ENCODE data around the gene FBXO42. TPM values are rescaled to one million over a fixed set of nuclear protein-coding genes. Genes with fewer than 3 reads are reported as not detected.

FBXO42 gene
- total and polyA plus RNA-seq, 2 of the 4 experiments (the other 2 are of a cell fraction) = 12.0 to 18.8 TPM

DNA sequence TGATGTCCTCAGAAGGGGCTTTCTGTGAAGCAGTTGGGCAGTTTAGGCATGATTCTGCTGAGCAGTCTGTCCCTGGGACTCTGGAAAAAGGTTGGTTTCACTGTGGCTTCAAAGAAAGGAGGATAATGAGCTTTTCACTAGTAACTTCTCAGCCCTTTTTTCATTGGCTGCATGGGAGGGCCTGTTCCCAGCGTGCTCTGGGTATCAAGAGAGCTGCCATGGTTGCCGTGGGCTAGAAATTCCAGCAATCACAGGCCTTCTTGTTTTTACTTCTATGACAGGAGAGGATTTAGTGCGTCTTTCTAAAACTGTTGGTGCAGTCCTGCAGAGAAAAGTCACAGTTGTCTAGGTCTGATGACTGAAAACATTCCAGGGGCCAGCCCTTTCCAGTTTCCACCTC lies 22.0 kb upstream of the FBXO42 start:
- H3K23ac ChIP-seq (ENCODE audit: low read depth, low read length) = peak overlapping the region; percentile 97
- H4K5ac ChIP-seq (ENCODE audit: low read depth, low read length) = peak overlapping the region; percentile 87
- intact Hi-C loops (cut with micrococcal nuclease) = no loop called here
- in situ Hi-C loops (cut with MboI; ENCODE audit: low sequenced_read_pairs) = no loop called here
- peak overlapping the region; percentile 87 for H2BK5ac ChIP-seq (ENCODE audit: low read depth, low read length, poor library complexity, severe bottlenecking)
- H3K18ac ChIP-seq (ENCODE audit: low read depth, low read length) = peak overlapping the region; percentile 80
- no peaks in the 10 kb centered on the region for H3K9me3 ChIP-seq (ENCODE audit: control insufficient read depth, insufficient read depth, low read length)
- dilution Hi-C loops (cut with HindIII; ENCODE audit: low sequenced_read_pairs, unreplicated experiment) = no loop called here
- H2AFZ ChIP-seq (replicated peaks; ENCODE audit: low read length, poor library complexity) = no peak overlapping the region
- ATAC-seq (ENCODE audit: low read depth) (no peak), DNase-seq (no peak)
- peak overlapping the region; percentile 94 for H3K4ac ChIP-seq (ENCODE audit: low read depth, low read length)
- H2BK15ac ChIP-seq (ENCODE audit: low read depth, low read length) = peak overlapping the region; percentile 93; the same call in 2 of the 3 replicates
- peak overlapping the region; percentile 23 to 82; a peak in 3 of 4 replicates for H4K8ac ChIP-seq (ENCODE audit: low read depth in 2 of 2, low read length in 2 of 2)
- no peak overlapping the region for H3K4me2 ChIP-seq (ENCODE audit: low read depth, low read length)
- H3K27ac ChIP-seq (ENCODE audit: insufficient read depth, low read length) = peak overlapping the region; percentile 83
- POLR2A ChIA-PET (ENCODE audit: unreplicated experiment) = no interaction called here
- H3K14ac ChIP-seq (replicated peaks; ENCODE audit: low read depth, low read length) = peak overlapping the region; percentile 81
- H2BK20ac ChIP-seq (ENCODE audit: low read depth, low read length) = peak overlapping the region; percentile 84
- no peaks in the 10 kb centered on the region for H3K27me3 ChIP-seq (ENCODE audit: control insufficient read depth, insufficient read depth, low read length)
- BruUV-seq (replicated peaks) = no TSS peak
- H2AK5ac ChIP-seq (ENCODE audit: low read depth, low read length) = peak overlapping the region; percentile 98
- peak overlapping the region; percentile 29; the same call in 1 of the 2 replicates for H3K56ac ChIP-seq (ENCODE audit: extremely low read depth, insufficient read depth, low read length)
- CTCF ChIA-PET = interaction anchor here (0.6 kb wide), 1 partner anchor 24 kb away, joined by 3 read pairs; no protein-coding TSS in a partner anchor
- H3K79me1 ChIP-seq (ENCODE audit: low read depth in 1 of 2, low read length in 2 of 2) = peaks cover 6 to 50% of the 10 kb centered on the region in 2 experiments
- H4K91ac ChIP-seq (ENCODE audit: insufficient read depth, low read depth, low read length) = peak overlapping the region; percentile 96
- H2BK120ac ChIP-seq (ENCODE audit: low read depth, low read length) = peak overlapping the region; percentile 92
- H2AK9ac ChIP-seq (replicated peaks; ENCODE audit: low read depth, low read length, poor library complexity) = no peak overlapping the region
- H3K4me1 ChIP-seq (ENCODE audit: control insufficient read depth, insufficient read depth, low read length) = peaks cover 33% of the 10 kb centered on the region
- WGBS, 2 experiments (ENCODE audit: extremely low coverage in 2 of 2, insufficient read length in 1 of 2) = no CpG with 5 or more reads among the region's 3 CpGs
- H3K36me3 ChIP-seq (ENCODE audit: control insufficient read depth, insufficient read depth, low read length) = no peaks in the 10 kb centered on the region
- TF ChIP-seq MXI1 (IDR thresholded peaks at IDR 0.05; ENCODE audit: borderline replicate concordance, low read depth, low read length) (no peak), MAFK (IDR thresholded peaks at IDR 0.05; ENCODE audit: low read depth, low read length) (no peak), RAD21 (IDR thresholded peaks at IDR 0.05; ENCODE audit: low read length) (no peak), NFE2L2 (IDR thresholded peaks at IDR 0.05; ENCODE audit: low read depth, low read length) (no peak), CEBPB (IDR thresholded peaks at IDR 0.05; ENCODE audit: low read depth, low read length) (no peak)
- TF ChIP-seq, protein P1, sequence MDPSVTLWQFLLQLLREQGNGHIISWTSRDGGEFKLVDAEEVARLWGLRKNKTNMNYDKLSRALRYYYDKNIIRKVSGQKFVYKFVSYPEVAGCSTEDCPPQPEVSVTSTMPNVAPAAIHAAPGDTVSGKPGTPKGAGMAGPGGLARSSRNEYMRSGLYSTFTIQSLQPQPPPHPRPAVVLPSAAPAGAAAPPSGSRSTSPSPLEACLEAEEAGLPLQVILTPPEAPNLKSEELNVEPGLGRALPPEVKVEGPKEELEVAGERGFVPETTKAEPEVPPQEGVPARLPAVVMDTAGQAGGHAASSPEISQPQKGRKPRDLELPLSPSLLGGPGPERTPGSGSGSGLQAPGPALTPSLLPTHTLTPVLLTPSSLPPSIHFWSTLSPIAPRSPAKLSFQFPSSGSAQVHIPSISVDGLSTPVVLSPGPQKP (IDR thresholded peaks at IDR 0.05; ENCODE audit: borderline replicate concordance, low read depth, low read length) = no peak
- no peak overlapping the region for H3K9ac ChIP-seq (ENCODE audit: low read depth, low read length)
- H3K9me1 ChIP-seq (ENCODE audit: insufficient read depth, low read length) = peaks cover 26% of the 10 kb centered on the region
- no peak overlapping the region for H3K4me3 ChIP-seq (ENCODE audit: insufficient read depth, low read depth, low read length)
- peaks cover 41% of the 10 kb centered on the region for H4K20me1 ChIP-seq (ENCODE audit: insufficient read depth, low read length)

Data from IMR-90 (cell line).